ENCODE results near the gene NAGK. TPM values are rescaled to one million over a fixed set of nuclear protein-coding genes. Genes with fewer than 3 reads are reported as not detected.
"Not testable (repeated sequence)": the region's sequence is repeated elsewhere in the genome, so short reads cannot be mapped to it uniquely, and the experiment has no call there.

Gene NAGK
- total RNA-seq, 1 experiment from 2014 or later = 35.0 TPM

DNA sequence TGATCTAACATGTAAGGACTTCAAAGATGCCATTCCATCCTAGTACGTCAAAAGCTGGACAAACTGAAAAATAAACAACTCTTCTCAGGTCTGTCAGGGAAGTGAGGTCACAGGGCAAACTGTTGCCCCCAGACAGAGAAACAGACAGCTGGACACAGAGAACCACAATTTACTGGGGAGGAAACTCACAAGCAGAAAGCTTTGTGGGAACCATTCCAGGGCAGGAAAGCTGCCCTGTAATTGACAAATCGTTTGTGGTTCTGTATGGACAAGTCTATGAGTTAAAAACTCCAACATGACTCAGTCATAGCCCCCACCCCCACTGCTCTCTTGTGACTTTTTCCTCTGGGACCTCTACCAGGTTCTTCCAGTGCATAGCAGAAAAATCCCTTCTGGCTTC, 33.2 kb downstream of the NAGK start:
- DNase-seq (ENCODE audit: low spot score) = no peak
- in situ Hi-C loops (cut with HindIII; ENCODE audit: low sequenced_read_pairs) = no loop called here

DNA sequence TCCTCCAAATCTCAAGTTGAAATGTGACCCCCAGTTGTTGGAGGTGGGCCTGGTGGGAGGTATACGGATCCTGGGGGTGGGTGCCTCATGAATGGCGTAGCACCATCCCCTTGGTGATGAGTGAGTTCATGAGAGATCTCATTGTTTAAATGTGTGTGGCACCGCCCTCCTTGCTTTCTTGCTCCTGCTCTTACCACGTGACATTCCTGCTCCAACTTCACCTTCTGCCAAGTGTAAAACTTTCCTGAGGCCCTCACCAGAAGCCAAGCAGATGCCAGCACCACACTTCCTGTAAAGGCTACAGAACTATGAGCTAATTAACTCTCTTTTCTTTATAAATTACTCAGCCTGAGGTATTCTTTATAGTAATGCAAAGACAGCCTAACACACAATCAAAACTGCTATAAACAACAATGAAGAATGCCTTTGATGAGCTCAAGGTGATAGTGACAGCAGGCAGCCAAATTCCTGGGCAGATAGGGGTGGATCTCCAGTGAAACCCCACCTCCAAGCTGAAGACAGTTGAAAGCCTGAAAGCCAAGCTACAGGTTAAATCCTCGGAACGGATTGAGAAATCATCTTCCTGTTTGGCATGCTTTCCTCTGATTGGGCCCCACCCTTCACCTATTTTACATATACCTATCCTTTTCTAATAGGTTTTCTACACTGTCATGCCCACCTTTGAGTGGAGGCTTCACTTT, 34.7 kb downstream of the NAGK start:
- in situ Hi-C loops (cut with HindIII; ENCODE audit: low sequenced_read_pairs) = no loop called here
- no peak for DNase-seq (ENCODE audit: low spot score)

DNA sequence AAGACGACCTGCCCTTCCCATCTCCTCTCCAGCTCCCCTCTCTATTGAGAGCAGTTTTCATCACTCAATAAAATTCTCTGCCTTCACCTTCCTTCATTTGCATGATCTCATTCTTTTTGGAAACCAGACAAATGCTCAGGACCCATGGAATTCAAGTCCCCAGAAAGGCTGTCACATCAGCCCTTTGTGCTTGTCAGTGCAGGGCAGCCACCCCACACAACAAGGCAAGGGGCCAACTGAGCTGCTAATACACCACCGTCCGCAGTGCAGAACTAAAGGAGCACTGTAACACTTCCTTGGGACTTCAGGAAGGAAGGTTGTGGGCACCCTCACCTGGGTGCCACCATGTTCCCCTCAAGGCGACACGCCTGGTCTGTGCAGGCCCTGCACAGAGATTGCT, 35.4 kb downstream of the NAGK start:
- in situ Hi-C loops (cut with HindIII; ENCODE audit: low sequenced_read_pairs) = no loop called here
- DNase-seq (ENCODE audit: low spot score) = no peak

DNA sequence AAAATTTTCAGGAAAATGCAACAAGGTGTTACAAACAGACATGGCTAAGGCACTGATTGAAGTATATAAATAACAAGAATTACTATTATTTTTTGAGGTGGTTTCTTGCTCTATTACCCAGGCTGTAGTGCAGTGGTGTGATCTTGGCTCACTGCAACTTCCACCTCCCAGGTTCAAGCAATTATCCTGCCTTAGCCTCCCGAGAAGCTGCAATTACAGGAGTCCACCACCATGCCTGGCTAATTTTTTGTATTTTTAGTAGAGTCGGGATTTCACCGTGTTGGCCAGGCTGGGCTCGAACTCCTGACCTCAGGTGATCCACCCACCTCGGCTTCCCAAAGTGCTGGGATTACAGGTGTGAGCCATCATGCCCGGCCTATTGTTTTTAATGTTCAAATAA, 38.0 kb downstream of the NAGK start:
- in situ Hi-C loops (cut with HindIII; ENCODE audit: low sequenced_read_pairs); DNase-seq (ENCODE audit: low spot score): not testable (repeated sequence)

DNA sequence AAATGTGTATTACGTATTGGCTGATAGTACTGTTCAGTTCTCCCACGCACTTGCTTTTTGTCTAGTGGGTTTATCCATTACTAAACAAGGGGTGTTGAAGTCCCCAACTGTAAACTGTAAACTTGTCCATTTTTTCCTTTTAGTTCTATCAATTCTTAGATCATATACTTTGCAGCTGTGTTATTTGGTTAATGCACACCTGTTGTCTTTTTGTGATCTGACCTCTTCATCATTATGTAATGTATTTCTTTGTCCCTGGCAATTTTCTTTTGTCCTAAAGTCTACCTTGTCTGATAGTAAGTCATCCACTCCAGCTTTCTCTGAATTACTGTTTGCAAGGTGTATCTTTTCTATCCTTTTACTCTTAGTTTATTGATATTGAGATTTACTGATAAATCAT, 39.6 kb downstream of the NAGK start:
- in situ Hi-C loops (cut with HindIII; ENCODE audit: low sequenced_read_pairs) = no loop called here
- DNase-seq (ENCODE audit: low spot score) = no peak

- DNase-seq (ENCODE audit: low spot score) = no peak
- in situ Hi-C loops (cut with HindIII; ENCODE audit: low sequenced_read_pairs) = no loop called here
These were observed 45.4 kb downstream of the NAGK start for GRCh38 chr2:71113843-71114242.

DNA sequence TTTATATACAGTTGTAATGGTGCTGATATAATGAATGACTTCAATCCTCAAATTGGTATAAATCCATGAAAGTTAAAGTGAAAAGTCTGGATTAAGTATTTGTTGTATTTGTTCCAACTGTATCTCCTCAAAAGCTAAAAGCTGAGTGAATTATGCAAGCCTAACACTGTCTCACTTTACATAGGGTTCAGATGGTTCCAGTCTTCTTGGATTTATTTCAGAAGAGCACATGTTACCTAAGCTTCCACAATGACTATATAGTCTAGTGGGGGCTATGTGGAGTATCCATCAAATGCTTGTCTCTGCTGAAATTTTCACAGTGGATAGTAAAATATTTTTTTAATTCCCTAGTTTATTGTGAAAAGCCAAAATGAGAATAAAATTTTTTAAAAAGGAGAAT, 48.6 kb downstream of the NAGK start:
- in situ Hi-C loops (cut with HindIII; ENCODE audit: low sequenced_read_pairs) = no loop called here
- DNase-seq (ENCODE audit: low spot score) = no peak

- in situ Hi-C loops (cut with HindIII; ENCODE audit: low sequenced_read_pairs) = no loop called here
- no peak for DNase-seq (ENCODE audit: low spot score)
These were observed 51.7 kb downstream of the NAGK start for GRCh38 chr2:71120195-71120594.

DNA sequence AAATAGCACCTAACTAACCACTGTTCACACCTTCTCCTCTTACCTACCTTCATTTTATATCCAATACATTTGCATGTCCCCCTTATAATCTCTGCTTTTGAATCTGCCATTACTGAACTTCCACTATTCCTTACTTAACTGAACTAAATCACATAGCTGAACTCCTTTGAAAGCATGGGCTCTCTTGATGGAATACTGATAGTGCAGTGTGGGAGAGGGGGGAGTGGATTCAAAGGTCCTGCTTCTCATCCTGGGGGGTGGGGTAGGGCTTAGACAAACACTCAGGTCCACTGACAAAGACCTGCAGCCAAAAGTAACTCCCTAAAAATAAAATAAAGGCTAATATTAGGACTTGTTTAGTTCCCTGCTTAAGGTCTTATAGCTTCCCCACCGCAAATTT, 53.0 kb downstream of the NAGK start:
- in situ Hi-C loops (cut with HindIII; ENCODE audit: low sequenced_read_pairs) = no loop called here
- no peak for DNase-seq (ENCODE audit: low spot score)

DNA sequence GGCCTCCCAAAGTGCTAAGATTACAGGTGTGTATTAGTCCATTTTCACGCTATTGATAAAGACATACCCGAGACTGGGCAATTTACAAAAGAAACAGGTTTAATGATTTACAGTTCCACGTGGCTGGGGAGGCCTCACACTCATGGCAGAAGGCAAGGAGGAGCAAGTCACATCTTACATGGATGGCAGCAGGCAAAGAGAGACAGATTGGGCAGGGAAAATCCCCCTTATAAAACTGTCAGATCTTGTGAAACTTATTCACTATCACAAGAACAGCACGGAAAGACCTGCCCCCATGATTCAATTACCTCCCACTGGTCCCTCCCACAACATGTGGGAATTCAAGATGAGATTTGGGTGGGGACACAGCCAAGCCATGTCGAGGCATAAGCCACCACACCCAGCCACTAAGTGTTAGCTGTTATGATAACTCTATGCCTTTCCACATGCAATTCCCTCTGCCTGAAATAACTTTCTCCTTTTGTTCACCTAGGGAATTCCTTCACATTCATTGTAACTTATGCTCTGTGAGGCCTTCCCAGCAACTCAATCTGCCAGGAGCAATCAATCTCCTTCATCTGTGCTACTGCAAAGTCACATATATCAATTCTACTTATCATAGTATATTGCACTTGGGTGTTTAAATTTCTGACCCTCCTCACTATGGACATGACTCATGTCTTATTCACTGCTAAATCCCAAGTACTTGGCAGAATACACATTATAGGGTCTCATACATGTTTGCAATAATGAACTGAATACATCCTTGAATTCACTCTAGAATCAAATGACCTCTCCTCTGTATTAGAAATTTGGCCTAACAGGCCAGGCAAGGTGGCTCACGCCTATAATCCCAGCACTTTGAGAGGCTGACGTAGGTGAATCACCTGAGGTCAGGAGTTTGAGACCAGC, 54.2 kb downstream of the NAGK start:
- DNase-seq (ENCODE audit: low spot score) = no peak
- in situ Hi-C loops (cut with HindIII; ENCODE audit: low sequenced_read_pairs) = no loop called here

DNA sequence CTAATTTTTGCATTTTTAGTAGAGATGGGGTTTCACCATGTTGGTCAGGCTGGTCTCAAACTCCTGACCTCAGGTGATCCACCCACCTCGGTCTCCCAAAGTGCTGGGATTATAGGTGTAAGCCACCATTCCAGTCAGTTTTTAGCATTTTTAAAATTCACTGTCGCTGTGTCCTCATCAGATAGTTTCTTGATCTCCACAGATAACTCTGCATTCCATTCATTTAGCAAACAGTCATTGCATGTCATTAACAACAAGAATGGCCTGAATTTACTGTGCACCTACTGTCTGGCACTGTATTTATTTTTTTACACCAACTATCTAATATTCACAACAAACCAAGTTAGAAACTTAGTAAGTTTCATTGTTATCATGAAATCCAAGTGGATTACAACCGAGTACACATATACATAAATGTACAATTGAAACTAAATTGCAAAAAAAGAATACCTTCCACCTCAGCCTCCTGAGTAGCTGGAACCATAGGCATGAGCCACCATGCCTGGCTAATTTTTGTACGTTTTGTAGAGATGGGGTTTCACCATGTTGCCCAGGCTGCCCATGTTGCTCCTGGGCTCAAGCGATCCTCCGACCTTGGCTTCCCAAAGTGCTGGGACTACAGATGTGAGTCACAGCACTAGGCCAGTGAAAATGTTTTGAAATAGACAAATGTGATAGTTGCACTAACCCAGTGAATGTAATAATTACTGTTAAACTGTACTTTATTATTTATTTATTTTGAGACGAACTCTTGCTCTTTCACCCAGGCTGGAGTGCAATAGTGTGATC, 57.3 kb downstream of the NAGK start:
- DNase-seq (ENCODE audit: low spot score) = no peak
- in situ Hi-C loops (cut with HindIII; ENCODE audit: low sequenced_read_pairs) = no loop called here

DNA sequence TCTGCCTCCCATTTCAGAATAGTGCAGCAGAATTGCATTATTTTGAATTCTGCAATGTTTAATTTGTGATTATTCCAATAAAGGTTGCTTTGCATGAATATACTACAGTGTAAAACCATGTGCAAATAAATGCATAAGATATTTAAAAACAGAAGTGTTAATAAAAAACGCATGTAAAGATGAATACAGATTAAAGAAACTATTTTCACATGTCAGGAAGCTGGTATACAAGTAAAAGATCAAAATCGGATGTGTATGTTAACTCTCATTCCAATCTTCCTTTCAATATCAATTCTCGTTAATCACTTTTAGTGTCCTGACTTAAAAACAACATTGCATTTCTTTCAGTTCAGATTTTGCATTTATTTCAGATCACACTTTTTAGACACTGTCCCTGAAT, 58.5 kb downstream of the NAGK start:
- in situ Hi-C loops (cut with HindIII; ENCODE audit: low sequenced_read_pairs) = no loop called here

More for the DNA sequence above, 58.5 kb downstream of the NAGK start:
- DNase-seq (ENCODE audit: low spot score) = no peak

Other genes starting within 250 kb of the NAGK start
- gene CLEC4F, start 248.0 kb upstream of the NAGK start, total RNA-seq (2014; rRNA removed; shearing (Covaris generic)) = 0.17 and 0.18 TPM in 2 replicates
- 0.10 and 0.37 TPM in 2 replicates for gene CD207, start 232.8 kb upstream of the NAGK start, total RNA-seq (2014; rRNA removed; shearing (Covaris generic))
- 6.1 and 8.1 TPM in 2 replicates for gene VAX2, start 168.1 kb upstream of the NAGK start, total RNA-seq (2014; rRNA removed; shearing (Covaris generic))
- 1.1 TPM in 1 of 2 replicates, not detected in the other for gene ATP6V1B1, start 132.7 kb upstream of the NAGK start, total RNA-seq (2014; rRNA removed; shearing (Covaris generic))
- gene ANKRD53, start 90.0 kb upstream of the NAGK start, total RNA-seq (2014; rRNA removed; shearing (Covaris generic)) = 0.54 TPM in 1 of 2 replicates, not detected in the other
- 26.5 and 33.4 TPM in 2 replicates for gene TEX261, start 73.8 kb upstream of the NAGK start, total RNA-seq (2014; rRNA removed; shearing (Covaris generic))
- 4.3 and 17.9 TPM in 2 replicates for gene MCEE, start 61.6 kb downstream of the NAGK start, total RNA-seq (2014; rRNA removed; shearing (Covaris generic))
- gene MPHOSPH10, start 62.0 kb downstream of the NAGK start, total RNA-seq (2014; rRNA removed; shearing (Covaris generic)) = 13.2 and 17.5 TPM in 2 replicates
- gene PAIP2B, start 158.5 kb downstream of the NAGK start, total RNA-seq (2014; rRNA removed; shearing (Covaris generic)) = 1.1 and 2.4 TPM in 2 replicates